IPS DF 4.7 (cell line): Measurements from ENCODE around the gene CASP14.
"Not testable (repeated sequence)": the region's sequence is repeated elsewhere in the genome, so short reads cannot be mapped to it uniquely, and the experiment has no call there.

Experiments used
- DNase-seq: peaks from one replicate; pipeline ENCODE4 v3.0.0-alpha.2; 2013; ENCODE audit warnings: low spot score; ENCODE audit errors: extremely low read depth

Gene CASP14, protein sequence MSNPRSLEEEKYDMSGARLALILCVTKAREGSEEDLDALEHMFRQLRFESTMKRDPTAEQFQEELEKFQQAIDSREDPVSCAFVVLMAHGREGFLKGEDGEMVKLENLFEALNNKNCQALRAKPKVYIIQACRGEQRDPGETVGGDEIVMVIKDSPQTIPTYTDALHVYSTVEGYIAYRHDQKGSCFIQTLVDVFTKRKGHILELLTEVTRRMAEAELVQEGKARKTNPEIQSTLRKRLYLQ

DNA sequence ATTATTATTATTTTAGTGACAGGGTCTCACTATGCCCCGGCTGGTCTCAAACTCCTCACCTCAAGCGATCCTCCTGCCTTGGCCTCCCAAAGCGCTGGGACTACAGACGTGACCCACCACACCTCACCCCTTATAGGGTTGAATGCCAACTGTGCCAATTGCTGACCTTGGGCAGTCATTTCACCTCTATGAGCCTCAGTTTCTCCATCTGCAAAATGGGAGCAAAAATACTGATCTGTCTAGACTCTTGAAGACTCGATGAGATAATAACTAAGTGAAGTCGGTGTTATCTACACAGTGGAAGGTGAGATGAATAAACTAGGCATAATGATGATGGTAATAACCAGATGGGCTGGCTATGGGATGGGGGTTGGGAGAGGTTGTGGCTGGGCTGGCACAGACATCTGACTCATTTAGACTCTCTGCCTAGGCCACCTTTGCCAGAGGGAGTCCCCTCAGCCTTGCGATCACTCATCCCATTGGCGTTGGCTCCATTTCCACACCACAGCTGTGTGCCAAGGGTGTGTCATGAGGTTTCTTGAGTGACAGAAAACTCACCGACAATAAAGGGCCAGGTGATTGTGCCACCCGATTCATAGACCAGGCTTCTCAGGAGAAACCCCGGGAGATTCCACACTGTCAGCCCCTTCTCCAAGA, at the start of gene CASP14:
Gene CASP14, plus strand, starts transcription at position 596 of the 657 bp plus-strand sequence. CDS start 2,772 bp downstream, outside the sequence.
- no peak for DNase-seq

DNA sequence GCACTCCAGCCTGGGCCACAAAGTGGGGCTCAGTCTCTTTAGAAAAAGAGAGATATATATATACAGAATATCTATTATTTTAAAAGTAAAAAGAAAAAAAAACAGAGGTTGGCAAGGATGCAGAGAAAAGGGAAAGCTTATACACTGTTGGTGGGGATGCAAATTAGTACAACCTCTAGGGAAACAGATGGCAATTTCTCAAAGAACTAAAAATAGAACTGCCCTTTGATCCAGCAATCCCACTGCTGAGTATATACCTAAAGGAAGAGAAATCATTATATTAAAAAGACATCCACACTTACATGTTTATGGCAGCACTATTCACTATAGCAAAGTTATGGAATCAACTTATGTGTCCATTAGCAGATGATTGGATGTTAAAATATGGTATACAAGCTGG, 41.0 kb upstream of the CASP14 start:
- no peak for DNase-seq

DNA sequence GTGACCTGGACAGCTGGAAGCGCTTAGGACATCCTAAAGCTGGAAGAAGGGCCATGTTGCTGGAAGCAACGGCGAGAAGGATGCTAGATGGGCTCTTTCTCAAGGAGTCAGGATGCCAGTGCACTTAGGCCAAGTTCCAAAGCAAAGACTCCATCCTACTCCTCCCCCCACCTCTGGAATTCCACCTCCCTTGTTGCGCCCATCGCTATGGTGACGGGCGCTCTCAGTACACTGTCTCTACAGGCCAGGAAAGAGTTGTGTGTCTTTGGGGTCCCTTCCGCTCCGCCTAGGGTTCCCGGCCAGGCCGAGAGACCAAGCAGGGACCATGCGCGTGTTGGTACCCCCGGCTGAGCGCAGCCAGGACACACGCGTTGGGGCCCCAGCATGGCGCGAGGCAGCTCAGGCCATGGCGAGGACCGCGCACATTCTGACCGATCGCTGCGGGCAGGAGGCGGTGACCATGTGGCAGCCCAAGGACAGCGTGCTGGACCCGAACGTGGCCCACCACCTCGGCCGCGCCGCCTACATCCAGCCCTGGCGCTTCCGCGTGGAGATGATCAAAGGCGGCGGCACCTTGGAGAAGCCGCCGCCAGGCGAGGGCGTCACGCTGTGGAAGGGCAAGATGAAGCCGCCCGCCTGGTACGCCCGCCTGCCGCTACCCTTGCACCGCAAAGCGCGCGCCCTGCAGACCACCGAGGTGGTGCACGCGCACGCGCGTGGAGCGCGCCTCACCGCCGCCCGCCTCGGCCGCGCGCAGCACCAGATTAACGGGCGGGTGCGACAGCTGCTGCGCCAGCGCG, 38.6 kb upstream of the CASP14 start:
- DNase-seq = no peak

DNA sequence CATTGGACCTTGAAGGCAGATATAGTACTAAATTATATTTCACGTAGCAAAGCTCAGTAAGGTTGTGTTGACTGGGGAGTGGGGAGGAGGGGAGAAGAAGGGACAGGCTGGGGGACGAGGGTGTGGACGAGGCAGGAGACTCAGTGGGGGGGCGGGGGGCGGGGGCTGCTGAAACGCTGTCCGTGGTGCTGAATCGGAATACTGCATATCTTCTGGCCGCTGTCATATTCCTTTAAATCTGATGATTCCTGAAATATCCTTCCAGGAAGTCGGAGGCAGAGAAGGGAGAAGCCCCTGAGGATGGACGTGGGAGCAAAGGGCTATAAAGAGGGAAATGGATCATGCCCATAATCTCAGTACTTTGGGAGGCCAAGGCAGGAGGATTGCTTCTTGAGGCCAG, 34.7 kb upstream of the CASP14 start:
- no peak for DNase-seq

DNA sequence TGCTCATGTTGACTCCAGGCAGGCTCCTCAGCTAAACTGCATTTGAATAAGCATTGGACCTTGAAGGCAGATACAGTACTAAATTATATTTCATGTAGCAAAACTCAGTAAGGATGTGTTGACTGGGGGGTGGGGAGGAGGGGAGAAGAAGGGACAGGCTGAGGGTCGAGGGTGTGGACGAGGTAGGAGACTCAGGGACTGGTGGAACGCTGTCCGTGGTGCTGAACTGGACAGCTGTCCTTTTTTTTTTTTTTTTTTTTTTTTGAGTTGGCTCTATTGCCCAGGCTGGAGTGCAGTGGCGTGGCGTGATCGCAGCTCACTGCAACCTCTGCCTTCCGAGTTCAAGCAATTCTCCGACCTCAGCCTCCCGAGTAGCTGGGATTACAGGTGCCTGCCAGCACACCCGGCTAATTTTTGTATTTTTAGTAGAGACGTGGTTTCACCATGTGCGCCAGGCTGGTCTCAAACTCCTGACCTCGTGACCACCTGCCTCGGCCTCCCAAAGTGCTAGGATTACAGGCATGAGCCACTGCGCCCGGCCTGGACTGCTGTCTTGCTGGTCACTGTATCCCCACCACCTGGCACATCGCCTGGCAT, 33.2 kb upstream of the CASP14 start:
- no peak for DNase-seq

DNA sequence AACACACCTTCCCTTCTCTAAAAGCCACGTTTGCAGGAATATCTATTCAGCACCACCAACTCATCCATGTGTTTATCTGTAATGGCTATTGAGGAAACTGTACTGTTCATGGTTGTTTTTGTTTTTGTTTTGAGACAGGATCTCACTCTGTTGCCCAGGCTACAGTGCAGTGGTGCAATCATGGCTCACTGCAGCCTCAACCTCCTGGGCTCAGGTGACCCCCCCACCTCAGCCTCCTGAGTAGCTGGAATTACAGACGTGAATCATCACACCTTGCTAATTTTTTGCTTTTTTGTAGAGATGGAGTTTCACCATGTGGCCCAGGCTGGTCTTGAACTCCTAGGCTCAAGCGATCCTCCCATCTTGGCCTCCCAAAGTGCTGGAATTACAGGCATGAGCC, 30.4 kb upstream of the CASP14 start:
- DNase-seq = not testable (repeated sequence)

DNA sequence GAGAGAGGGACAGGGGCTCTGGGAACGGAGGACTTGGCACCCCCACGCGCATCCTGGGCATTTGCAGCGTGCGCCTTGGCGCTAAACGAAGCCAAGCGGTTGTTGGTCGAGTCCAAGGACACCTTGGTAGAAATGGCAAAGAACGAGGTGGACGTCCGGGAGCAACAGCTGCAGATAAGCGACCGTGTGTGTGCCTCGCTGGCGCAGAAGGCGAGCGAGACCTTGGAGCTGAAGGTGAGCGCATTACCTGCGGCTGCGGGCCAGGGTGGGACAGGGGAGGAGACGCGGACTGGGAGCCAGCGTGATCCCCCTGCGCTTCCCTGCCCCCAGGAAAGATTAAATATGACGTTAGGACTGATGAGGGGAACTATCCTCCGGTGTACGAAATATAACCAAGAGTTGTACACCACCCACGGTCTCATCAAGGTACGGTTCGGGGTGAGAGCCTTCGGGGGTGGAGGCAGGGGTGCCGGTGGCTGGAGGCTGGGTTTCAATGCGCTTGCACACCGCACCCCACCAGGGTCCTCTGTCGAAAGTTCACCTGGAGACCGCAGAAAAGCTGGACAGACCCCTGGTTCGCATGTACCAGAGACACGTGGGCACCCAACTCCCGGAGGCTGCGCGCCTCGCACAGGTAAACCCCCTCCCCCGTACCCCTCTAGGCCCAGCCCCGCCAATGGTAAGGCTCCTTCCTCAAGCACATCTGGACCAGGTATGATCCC, 27.8 kb upstream of the CASP14 start:
- DNase-seq = no peak

DNA sequence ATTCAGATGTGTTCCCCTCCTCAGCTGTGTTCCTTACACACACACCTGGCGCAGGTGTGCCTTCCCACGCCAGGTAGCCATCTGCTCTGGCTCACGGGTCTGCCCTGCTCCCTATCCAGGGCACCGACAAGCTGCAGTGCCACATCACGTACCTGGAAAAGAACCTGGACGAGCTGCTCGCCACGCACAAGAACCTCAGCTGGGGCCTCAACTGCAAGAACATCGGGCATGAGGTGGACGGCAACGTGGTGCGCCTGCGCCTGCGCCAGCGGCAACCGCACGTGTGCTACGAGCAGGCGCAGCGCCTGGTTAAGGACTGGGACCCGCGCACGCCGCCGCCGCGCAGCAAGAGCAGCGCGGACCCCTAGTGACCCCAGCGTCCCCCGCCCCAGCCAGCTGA, 26.5 kb upstream of the CASP14 start:
- DNase-seq = no peak

DNA sequence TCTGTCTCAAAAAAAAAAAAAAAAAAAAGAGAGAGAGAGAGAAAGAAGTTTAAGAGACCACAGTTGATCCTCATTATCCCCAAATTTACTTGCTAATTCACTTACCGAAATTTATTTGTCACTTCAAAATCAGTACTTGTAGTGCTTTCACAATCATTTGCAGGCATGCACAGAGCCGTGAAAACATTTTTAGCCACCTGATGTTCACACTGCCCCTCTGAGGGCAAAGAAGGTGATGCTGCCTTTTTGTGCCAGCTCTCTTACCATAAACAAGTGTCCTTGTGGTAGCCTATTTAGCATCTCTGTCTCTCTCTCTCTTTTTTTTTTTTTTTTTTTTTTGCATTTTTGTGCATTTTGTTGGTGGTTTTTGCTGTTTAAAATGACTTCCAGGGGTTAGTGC, 24.1 kb upstream of the CASP14 start:
- DNase-seq = no peak

DNA sequence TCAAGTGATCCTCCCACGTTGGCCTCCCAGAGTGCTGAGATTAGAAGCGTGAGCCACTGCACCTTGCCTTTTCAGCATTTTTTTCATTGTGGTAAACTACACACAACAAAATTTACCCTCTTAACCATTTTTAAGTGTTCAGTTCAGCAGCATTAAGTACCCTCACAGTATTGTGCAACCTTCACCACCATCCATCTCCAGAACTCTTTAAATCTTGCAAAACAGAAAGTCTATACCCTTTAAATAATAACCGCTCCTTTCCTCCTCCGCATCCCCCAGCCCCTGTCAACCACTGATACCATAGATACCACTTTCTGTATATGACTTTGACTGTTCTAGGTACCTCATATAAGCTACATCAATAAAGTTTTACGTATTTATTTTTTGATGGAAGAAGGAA, 20.8 kb upstream of the CASP14 start:
- DNase-seq = no peak

DNA sequence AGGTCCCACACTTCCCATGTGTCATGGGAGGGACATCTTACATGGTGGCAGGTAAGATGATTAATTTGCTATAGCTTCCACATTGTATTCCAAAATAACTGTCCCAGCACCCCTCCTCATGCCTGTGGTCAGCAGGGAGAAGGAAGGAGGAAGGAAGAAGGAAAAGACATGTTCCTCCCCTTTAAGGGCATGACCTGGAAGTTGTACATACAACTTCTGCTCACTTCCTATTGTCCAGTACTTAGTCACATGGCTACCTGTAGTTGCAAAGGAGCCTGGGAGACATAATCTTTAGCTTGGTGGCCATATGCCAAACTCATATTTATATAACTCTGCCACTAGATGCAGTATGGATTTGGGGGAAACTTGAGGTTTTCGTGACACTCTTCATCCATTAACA, 17.6 kb upstream of the CASP14 start:
- DNase-seq = no peak

DNA sequence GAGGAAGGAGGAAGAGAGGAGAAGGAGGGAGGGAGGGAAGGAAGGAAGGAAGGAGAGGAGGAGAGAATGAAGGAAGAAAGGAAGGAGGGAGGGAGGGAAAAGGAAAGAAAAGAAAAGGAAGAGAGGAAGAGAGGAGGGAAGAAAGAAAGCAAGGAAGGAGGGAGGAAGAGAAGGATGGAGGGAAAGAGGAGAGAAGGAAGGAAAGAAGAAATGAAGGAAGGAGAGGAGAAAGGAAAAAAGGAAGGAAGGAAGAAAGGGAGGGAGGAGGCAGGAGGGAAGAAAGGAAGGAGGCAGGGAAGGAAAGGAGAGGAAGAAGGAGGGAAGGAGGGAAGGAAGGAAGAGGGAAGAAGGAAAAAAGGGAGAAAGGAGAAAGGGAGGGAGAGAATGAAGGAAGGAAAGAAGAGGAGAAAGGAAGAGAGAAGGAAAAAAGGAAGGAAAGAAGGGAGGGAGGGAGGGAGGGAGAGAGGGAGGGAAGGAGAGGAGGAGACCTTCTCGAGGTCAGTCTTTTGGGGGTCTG, 13.4 kb upstream of the CASP14 start:
- DNase-seq = no peak

DNA sequence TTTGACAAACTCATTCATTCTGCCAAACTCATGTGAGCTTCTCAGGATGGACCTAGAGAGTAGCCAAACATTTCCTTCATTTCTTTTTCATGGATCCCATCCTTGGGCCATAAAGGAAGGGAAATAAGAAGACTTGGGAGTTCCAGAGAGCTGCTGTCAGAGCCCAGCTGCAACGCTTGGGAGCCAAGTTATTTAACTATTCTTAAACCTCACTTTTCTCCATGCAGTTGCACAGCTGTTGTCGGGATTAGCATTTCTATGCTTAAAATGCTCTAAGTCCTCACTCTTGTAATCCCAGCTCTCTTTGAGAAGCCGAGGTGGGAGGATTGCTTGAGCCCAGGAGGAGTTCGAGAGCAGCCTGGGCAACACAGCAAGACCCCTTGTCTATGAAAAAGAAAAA, 11.7 kb upstream of the CASP14 start:
- DNase-seq = no peak

DNA sequence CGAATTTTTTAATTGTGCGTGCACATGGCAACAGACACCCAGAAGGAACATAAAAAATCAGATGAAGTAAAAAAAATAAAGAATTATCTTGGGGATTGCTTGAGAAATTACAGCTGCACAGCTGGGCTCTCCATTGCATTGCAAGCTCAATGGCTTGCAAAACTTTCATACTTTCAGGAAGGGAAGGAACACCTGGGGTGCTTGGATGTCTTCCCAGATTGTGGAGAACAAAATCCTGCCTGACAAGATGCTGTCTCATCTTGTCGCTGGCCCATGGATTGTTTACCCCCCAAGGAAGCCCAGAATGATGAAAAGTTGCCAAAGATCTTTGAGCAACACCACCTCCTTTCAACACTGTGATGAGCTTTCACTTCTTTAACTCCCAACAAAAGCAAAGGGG, 11.0 kb upstream of the CASP14 start:
- no peak for DNase-seq

DNA sequence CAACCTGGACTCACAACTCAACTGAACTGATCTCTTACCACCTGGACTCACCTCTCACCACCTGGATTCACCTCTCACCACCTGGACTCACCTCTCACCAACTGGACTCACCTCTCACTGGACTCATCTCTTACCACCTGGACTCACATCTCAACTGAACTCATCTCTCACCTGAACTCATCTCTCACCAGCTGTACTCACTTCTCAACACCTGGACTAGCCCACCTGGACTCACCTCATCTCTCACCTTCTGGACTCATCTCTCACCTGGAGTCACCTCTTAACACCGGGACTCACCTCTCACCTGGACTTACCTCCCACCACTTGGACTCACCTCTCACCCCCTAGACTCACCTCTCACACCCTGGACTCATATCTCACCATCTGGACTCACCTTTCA, 7.3 kb upstream of the CASP14 start:
- DNase-seq = no peak

DNA sequence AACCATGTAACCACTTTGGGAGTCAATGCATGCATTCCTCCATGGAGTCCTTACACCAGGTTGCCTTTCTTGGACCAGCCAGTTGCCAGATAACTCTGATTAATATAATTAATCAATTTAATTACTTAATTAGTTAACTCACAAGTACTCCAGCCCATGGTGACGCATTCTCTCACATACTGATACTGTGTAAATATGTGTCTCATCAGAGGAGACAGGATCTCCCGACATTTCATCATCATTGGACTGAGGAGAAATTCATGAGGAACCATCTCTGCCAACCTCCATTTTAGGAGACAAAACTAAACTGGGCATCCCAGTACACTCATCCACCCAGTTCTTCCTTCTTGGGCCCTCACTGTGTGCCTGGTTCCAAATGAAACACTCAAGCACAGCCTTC, 6.5 kb upstream of the CASP14 start:
- no peak for DNase-seq

DNA sequence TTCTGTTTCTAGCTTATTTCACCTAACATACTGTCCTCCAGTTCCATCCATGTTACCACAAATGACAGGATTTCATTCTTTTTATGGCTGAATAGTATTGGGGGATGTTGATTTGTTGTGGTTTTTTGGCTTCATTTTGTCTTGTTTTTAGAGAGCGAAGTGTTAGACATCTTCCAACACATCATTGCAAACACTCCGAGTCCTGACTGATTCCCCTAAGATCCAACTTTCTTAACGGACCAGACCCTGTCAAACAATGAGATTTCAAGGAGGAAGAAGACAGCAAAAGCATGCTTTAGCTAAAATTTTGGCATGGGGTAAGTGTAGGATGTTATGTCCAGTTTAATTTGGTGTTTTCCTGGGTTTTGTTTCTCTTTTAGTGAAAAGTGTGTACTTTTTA, 3.8 kb upstream of the CASP14 start:
- no peak for DNase-seq

DNA sequence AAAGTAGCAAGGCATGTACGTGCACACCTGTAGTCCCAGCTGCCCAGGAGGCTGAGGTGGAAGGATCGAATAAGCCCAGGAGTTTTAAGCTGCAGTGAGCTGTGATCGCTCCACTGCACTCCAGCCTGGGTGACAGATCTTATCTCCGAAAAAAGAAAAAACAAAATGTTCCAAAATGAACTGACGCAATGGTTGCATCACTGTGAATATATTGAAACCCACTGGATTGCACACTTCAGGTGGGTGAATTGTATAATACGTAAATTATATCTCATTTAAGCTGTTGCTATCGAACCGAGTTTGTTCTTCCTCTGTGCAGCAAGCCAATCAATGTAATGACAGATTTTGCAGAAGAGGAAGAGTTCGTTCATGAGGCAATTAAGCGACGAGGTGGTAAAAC, 1.6 kb upstream of the CASP14 start:
- no peak for DNase-seq

DNA sequence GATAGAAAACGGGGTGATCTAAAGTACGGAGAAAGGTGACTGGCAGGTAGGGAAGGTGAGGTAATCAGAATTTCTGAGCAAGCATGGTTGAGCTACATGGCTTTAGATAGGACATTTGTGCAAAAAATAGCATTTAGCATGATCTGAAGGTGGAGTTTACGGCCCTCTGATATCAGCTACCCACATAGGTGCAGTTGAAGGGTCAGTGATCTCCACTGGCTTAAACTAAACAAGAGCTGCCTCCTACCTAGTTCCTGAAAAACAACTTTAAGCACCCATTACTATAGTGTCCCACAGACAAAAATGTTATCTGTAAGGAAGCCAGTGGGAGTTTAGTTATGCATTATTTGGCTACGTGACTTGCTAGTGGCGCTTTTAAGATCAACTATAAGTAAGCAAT, 1.2 kb upstream of the CASP14 start:
- no peak for DNase-seq

DNA sequence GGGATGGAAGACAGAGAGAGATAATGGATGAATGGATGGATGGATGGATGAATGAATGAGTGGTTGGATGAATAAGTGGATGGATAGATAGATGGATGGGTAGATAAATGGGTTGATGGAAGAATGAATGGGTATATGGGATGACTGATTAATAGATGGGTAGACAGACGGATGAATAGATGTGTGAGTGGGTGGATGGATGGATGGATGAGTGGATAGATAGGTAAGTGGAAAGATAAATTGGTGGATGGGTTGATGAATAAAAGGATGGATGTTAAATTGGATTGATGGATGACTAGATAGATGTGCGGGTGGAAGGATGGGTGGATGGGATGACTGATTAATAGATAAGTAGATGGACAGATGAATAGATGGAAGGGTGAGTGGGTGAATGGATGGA, 1.4 kb downstream of the CASP14 start:
- DNase-seq = no peak

DNA sequence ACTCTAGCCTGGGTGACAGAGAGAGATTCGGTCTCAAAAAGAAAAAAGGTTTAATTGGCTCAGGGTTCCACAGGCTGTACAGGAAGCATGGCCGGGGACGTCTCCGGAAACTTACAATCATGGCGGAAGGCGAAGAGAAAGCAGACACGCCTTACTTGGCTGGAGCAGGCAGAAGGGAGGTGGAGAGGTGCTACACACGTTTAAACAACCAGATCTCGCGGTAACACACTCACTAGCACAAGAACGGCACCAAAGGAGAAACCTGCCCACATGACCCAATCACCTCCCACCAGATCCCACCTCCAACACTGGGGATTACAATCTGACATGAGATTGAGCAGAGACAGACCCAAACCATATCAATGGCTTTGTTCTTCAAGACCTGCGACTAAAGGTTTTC, 12.8 kb downstream of the CASP14 start:
- DNase-seq = no peak
